ENCODE measurements around the gene PCBP3.

GRCh38 chr21:45897191-45898027 lies 253.9 kb downstream of the PCBP3 start:
- TF ChIP-seq CTCF (optimal IDR thresholded peaks at IDR 0.05 in 1 of 3, IDR thresholded peaks at IDR 0.05 in 1 of 3, conservative IDR thresholded peaks at IDR 0.05 in 1 of 3; ENCODE audit: extremely low read depth in 1 of 3, insufficient read depth in 2 of 3, low read length in 3 of 3) (no peak), EZH2 (IDR thresholded peaks at IDR 0.05; ENCODE audit: low read length) (no peak)
